Trophoblast cell (in vitro differentiated cells and primary cell): Measurements from ENCODE around the gene GLRA3.

ENCODE experiments used
- DNase-seq, 2 donors: peaks; one replicate each; pipeline ENCODE4 v3.0.0-alpha.2; 2016
- H2AFZ ChIP-seq: 2 replicates; pipeline ENCODE4 v1.6.1; 2013; ENCODE audit warnings: low read length, moderate library complexity, mild to moderate bottlenecking; ENCODE audit not compliant: insufficient read depth, poor library complexity
- H2AK5ac ChIP-seq: 2 replicates; pipeline ENCODE4 v1.6.1; 2013; ENCODE audit warnings: mild to moderate bottlenecking, low read length
- H2BK120ac ChIP-seq: 2 replicates; pipeline ENCODE4 v1.6.1; 2013; ENCODE audit warnings: low read length, mild to moderate bottlenecking, moderate library complexity; ENCODE audit not compliant: insufficient read depth, poor library complexity
- H2BK12ac ChIP-seq: 2 replicates; pipeline ENCODE4 v1.6.1; 2013; ENCODE audit warnings: mild to moderate bottlenecking, low read length, moderate library complexity
- H2BK5ac ChIP-seq: 2 replicates; pipeline ENCODE4 v1.6.1; 2013; ENCODE audit warnings: low read length, low read depth, moderate library complexity, mild to moderate bottlenecking; ENCODE audit not compliant: poor library complexity
- H3K14ac ChIP-seq: 2 replicates; pipeline ENCODE4 v1.6.1; 2013; ENCODE audit warnings: mild to moderate bottlenecking, low read length
- H3K18ac ChIP-seq: 2 replicates; pipeline ENCODE4 v1.6.1; 2013; ENCODE audit warnings: mild to moderate bottlenecking, low read length
- H3K23ac ChIP-seq: 2 replicates; pipeline ENCODE4 v1.6.1; 2013; ENCODE audit warnings: low read length
- H3K27ac ChIP-seq: 2 replicates; pipeline ENCODE4 v1.5.1; 2013; ENCODE audit warnings: low read depth, mild to moderate bottlenecking, inconsistent platforms, low read length, moderate library complexity
- H3K27me3 ChIP-seq: 2 replicates; pipeline ENCODE4 v1.6.1; 2013; ENCODE audit warnings: inconsistent platforms, mild to moderate bottlenecking, low read length, moderate library complexity; ENCODE audit not compliant: insufficient read depth
- H3K36me3 ChIP-seq, 2 experiments: 1 replicate in 1 of 2; 2 replicates in 1 of 2; pipeline ENCODE4 v1.6.1; 2013; ENCODE audit warnings: low read length in 2 of 2, mild to moderate bottlenecking in 2 of 2, moderate library complexity in 1 of 2; ENCODE audit not compliant: insufficient read depth in 2 of 2, control insufficient read depth in 1 of 2
- H3K4ac ChIP-seq: 2 replicates; pipeline ENCODE4 v1.6.1; 2013; ENCODE audit warnings: low read depth, mild to moderate bottlenecking, low read length, moderate library complexity
- H3K4me1 ChIP-seq, 2 experiments: 1 replicate in 1 of 2; 2 replicates in 1 of 2; pipeline ENCODE4 v1.6.1; 2013; ENCODE audit warnings: low read length in 2 of 2, mild to moderate bottlenecking in 2 of 2, moderate library complexity in 1 of 2; ENCODE audit not compliant: insufficient read depth in 2 of 2, control insufficient read depth in 1 of 2
- H3K4me2 ChIP-seq: 2 replicates; pipeline ENCODE4 v1.6.1; 2013; ENCODE audit warnings: inconsistent platforms, mild to moderate bottlenecking, low read length, moderate library complexity
- H3K4me3 ChIP-seq: 2 replicates; pipeline ENCODE4 v1.5.1; 2013; ENCODE audit warnings: mild to moderate bottlenecking, low read depth, low read length, inconsistent platforms
- H3K79me1 ChIP-seq: one replicate; pipeline ENCODE4 v1.6.1; 2013; ENCODE audit warnings: low read length
- H3K79me2 ChIP-seq: 2 replicates; pipeline ENCODE4 v1.6.1; 2013; ENCODE audit warnings: low read length, mild to moderate bottlenecking; ENCODE audit not compliant: control insufficient read depth, insufficient read depth, poor library complexity
- H3K9ac ChIP-seq: 2 replicates; pipeline ENCODE4 v1.6.1; 2013; ENCODE audit warnings: mild to moderate bottlenecking, low read length
- H3K9me3 ChIP-seq: 2 replicates; pipeline ENCODE4 v1.6.1; 2013; ENCODE audit warnings: low read depth, mild to moderate bottlenecking, control low read depth, inconsistent platforms, low read length; ENCODE audit not compliant: insufficient read depth
- H4K12ac ChIP-seq: 2 replicates; pipeline ENCODE4 v1.6.1; 2013; ENCODE audit warnings: low read depth, mild to moderate bottlenecking, low read length, moderate library complexity
- H4K8ac ChIP-seq: 2 replicates; pipeline ENCODE4 v1.6.1; 2013; ENCODE audit warnings: low read depth, mild to moderate bottlenecking, low read length, moderate library complexity
- H4K91ac ChIP-seq: one replicate; pipeline ENCODE4 v1.6.1; 2013; ENCODE audit warnings: low read depth, mild to moderate bottlenecking, low read length, moderate library complexity
- WGBS: extraction: QIAGEN DNeasy Blood & Tissue Kit; methylation state at CpG from one replicate; pipeline ENCODE4 v1.1.7; 2013; ENCODE audit warnings: missing lambda C conversion rate; ENCODE audit not compliant: insufficient read length, insufficient coverage; ENCODE audit errors: extremely low coverage; 5-methylcytosine and 5-hydroxymethylcytosine counted together

The GLRA3 gene

DNA sequence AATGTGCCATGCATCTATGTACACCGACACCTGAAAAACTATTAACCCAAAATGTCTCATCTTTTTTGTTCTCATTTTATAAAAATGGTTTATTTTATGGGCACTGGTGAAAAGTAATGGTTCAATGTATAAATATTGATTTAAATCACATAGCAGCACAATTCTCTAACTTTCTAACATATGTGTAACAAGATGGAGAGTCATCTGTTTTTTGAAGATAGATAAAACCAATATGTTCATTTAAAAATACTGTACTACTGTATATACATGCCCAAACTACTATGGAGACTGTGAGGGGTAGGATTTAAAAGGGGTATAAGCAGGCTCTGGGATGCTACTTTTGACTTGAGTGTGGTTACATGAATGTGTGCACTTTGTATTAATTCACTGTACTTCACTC, 67.6 kb downstream of the GLRA3 start:
- Histone ChIP-seq H3K9me3 (no peaks in the 10 kb centered on the region), H3K79me1 (no peaks in the 10 kb centered on the region), H3K27me3 (no peaks in the 10 kb centered on the region), H3K4me3 (no peak overlapping the region), H3K4me2 (no peak overlapping the region), H3K9ac (no peak overlapping the region), H4K8ac (no peak overlapping the region), H3K36me3 (no peaks in the 10 kb centered on the region), H3K4ac (no peak overlapping the region), H2AFZ (no peak overlapping the region), H3K18ac (no peak overlapping the region), H3K23ac (no peak overlapping the region), H3K27ac (no peak overlapping the region), H3K79me2 (no peaks in the 10 kb centered on the region), H2BK12ac (no peak overlapping the region), H3K4me1 (no peaks in the 10 kb centered on the region), H2BK120ac (no peak overlapping the region), H4K12ac (no peak overlapping the region), H2AK5ac (no peak overlapping the region), H4K91ac (no peak overlapping the region), H2BK5ac (no peak overlapping the region), H3K14ac (no peak overlapping the region)
- no CpG with 5 or more reads among the region's 1 CpG for WGBS
- no peak for DNase-seq

GRCh38 chr4:174757736-174758135, 71.3 kb downstream of the GLRA3 start:
- Histone ChIP-seq H2BK12ac (no peak overlapping the region), H2BK120ac (no peak overlapping the region), H3K4me1 (no peaks in the 10 kb centered on the region), H3K27ac (no peak overlapping the region), H3K4me3 (no peak overlapping the region), H3K27me3 (no peaks in the 10 kb centered on the region), H3K4me2 (no peak overlapping the region), H3K14ac (no peak overlapping the region), H3K36me3 (no peaks in the 10 kb centered on the region), H4K8ac (no peak overlapping the region), H4K91ac (no peak overlapping the region), H4K12ac (no peak overlapping the region), H3K9ac (no peak overlapping the region), H3K79me1 (no peaks in the 10 kb centered on the region), H3K79me2 (no peaks in the 10 kb centered on the region), H3K4ac (no peak overlapping the region), H3K18ac (no peak overlapping the region), H2AK5ac (no peak overlapping the region), H3K9me3 (no peaks in the 10 kb centered on the region), H3K23ac (no peak overlapping the region), H2BK5ac (no peak overlapping the region), H2AFZ (no peak overlapping the region)
- no peak for DNase-seq
- WGBS, result no CpG with 5 or more reads among the region's 4 CpGs

- H4K91ac ChIP-seq, result no peak overlapping the region
- H3K27me3 ChIP-seq, result no peaks in the 10 kb centered on the region
- no peak overlapping the region for H3K23ac ChIP-seq
- no peaks in the 10 kb centered on the region for H3K79me2 ChIP-seq
- H3K4me2 ChIP-seq, result no peak overlapping the region
- WGBS, result no CpG with 5 or more reads among the region's 4 CpGs
- no peak overlapping the region for H2BK5ac ChIP-seq
- H2BK12ac ChIP-seq, result no peak overlapping the region
- no peak overlapping the region for H3K27ac ChIP-seq
- H3K4me1 ChIP-seq, result no peaks in the 10 kb centered on the region
- no peak overlapping the region for H3K14ac ChIP-seq
- H2AFZ ChIP-seq, result no peak overlapping the region
- no peaks in the 10 kb centered on the region for H3K9me3 ChIP-seq
- no peaks in the 10 kb centered on the region for H3K79me1 ChIP-seq
- H4K8ac ChIP-seq, result no peak overlapping the region
- no peak overlapping the region for H3K4me3 ChIP-seq
- H3K36me3 ChIP-seq, result no peaks in the 10 kb centered on the region
- H2AK5ac ChIP-seq, result no peak overlapping the region
- no peak overlapping the region for H4K12ac ChIP-seq
- H3K9ac ChIP-seq, result no peak overlapping the region
- no peak overlapping the region for H2BK120ac ChIP-seq
- DNase-seq, result no peak
- no peak overlapping the region for H3K18ac ChIP-seq
- no peak overlapping the region for H3K4ac ChIP-seq
Observed at GRCh38 chr4:174753021-174753420, 76.0 kb downstream of the GLRA3 start.

DNA sequence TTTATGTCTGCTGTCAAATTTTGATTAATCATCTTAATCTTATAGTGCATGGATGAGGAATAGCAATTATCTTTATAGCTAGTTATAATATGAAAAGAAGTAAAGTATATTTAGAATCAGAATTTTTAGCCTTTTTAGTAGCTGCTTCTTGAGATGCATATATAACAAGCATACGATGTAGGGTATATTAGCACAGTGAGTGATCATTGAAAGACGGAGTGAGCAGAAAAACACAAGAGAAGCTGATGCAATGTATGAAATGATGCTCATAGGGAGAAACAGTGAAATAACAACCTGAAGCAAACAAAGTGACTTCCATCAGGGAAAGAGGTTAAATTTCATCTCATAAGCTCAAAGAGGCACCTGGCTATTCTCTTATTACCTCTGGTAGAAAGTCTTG, 77.0 kb downstream of the GLRA3 start:
- no peak overlapping the region for H4K8ac ChIP-seq
- H3K4me3 ChIP-seq, result no peak overlapping the region
- H3K4me2 ChIP-seq, result no peak overlapping the region
- no peaks in the 10 kb centered on the region for H3K79me1 ChIP-seq
- no peak overlapping the region for H3K4ac ChIP-seq
- no peak overlapping the region for H4K91ac ChIP-seq
- no peaks in the 10 kb centered on the region for H3K27me3 ChIP-seq
- no peaks in the 10 kb centered on the region for H3K79me2 ChIP-seq
- H2AK5ac ChIP-seq, result no peak overlapping the region
- no peak overlapping the region for H3K18ac ChIP-seq
- DNase-seq, result no peak
- H3K9me3 ChIP-seq, result no peaks in the 10 kb centered on the region
- no peaks in the 10 kb centered on the region for H3K36me3 ChIP-seq
- no CpG with 5 or more reads among the region's 2 CpGs for WGBS
- H2BK5ac ChIP-seq, result no peak overlapping the region
- no peak overlapping the region for H2BK12ac ChIP-seq
- no peak overlapping the region for H3K23ac ChIP-seq
- H3K9ac ChIP-seq, result no peak overlapping the region
- H3K4me1 ChIP-seq, result no peaks in the 10 kb centered on the region
- H2BK120ac ChIP-seq, result no peak overlapping the region
- no peak overlapping the region for H2AFZ ChIP-seq
- H3K27ac ChIP-seq, result no peak overlapping the region
- H4K12ac ChIP-seq, result no peak overlapping the region
- H3K14ac ChIP-seq, result no peak overlapping the region
